Calu3 (cell line): ENCODE measurements around the gene AK5. TPM values are rescaled to one million over a fixed set of nuclear protein-coding genes. Genes with fewer than 3 reads are reported as not detected.

ENCODE experiments used
- BruUV-seq: library from RNA; stranded (reverse); fragments of 400-500 nt; replicated peaks from 2 replicates; lab custom pipeline; 2021; lab: Mats Ljungman, UMichigan
- CTCF ChIA-PET: fragments of 300-600 bp; sonication (Branson Sonifier 250); formaldehyde crosslinking; loops from one replicate; lab custom pipeline; 2022; ENCODE audit warnings: antibody characterized with exemption; lab: Charles Lee
- DNase-seq: peaks from one replicate; pipeline ENCODE4 v3.0.0; 2022
- H3K27ac Mint-ChIP-seq: one replicate; pipeline ENCODE4 v1.8.0; 2022; ENCODE audit warnings: mixed read lengths; ENCODE audit not compliant: unreplicated experiment
- H3K27me3 Mint-ChIP-seq: one replicate; pipeline ENCODE4 v1.8.0; 2022; ENCODE audit warnings: mixed read lengths; ENCODE audit not compliant: unreplicated experiment
- H3K36me3 Mint-ChIP-seq: one replicate; pipeline ENCODE4 v1.8.0; 2022; ENCODE audit warnings: mild to moderate bottlenecking, moderate library complexity, mixed read lengths; ENCODE audit not compliant: insufficient read depth, unreplicated experiment
- H3K4me1 Mint-ChIP-seq: one replicate; pipeline ENCODE4 v1.8.0; 2022; ENCODE audit warnings: mild to moderate bottlenecking, low read depth, mixed read lengths; ENCODE audit not compliant: unreplicated experiment
- H3K4me3 Mint-ChIP-seq: one replicate; pipeline ENCODE4 v1.8.0; 2022; ENCODE audit warnings: mild to moderate bottlenecking, low read depth, moderate library complexity, mixed read lengths; ENCODE audit not compliant: unreplicated experiment
- H3K9me3 Mint-ChIP-seq: one replicate; pipeline ENCODE4 v1.8.0; 2022; ENCODE audit warnings: low read depth, mixed read lengths; ENCODE audit not compliant: unreplicated experiment
- CTCF ChIP-seq: fragments of 200-600 bp; IDR thresholded peaks from one replicate; pipeline ENCODE4 v1.8.0; 2022; ENCODE audit warnings: antibody characterized with exemption; ENCODE audit not compliant: unreplicated experiment
- intact Hi-C: fragments of 100-400 bp; cut with micrococcal nuclease; formaldehyde crosslinking; loops from one replicate; pipeline ENCODE4 v1.10.0; 2022; ENCODE audit not compliant: unreplicated experiment
- total RNA-seq: library from RNA; stranded (reverse); gene quantifications from 2 replicates; pipeline ENCODE4 v1.2.3, GENCODE V29; 2022

The AK5 gene
- total RNA-seq, 1 experiment from 2014 or later = not detected

- Mint-ChIP-seq H3K27me3 (no peaks in the 10 kb centered on the region), H3K9me3 (peaks cover 3% of the 10 kb centered on the region), H3K4me3 (no peak overlapping the region), H3K4me1 (no peaks in the 10 kb centered on the region), H3K36me3 (no peaks in the 10 kb centered on the region), H3K27ac (no peak overlapping the region)
- CTCF ChIA-PET = no interaction called here
- DNase-seq = no peak
- TF ChIP-seq CTCF = no peak
- intact Hi-C loops = no loop called here
- no TSS peak for BruUV-seq
These were observed 43.4 kb upstream of the AK5 start for GRCh38 chr1:77238462-77238861.

- BruUV-seq = no TSS peak
- DNase-seq = no peak
- H3K4me3 Mint-ChIP-seq = no peak overlapping the region
- CTCF ChIA-PET = no interaction called here
- H3K27me3 Mint-ChIP-seq = no peaks in the 10 kb centered on the region
- no peaks in the 10 kb centered on the region for H3K4me1 Mint-ChIP-seq
- H3K36me3 Mint-ChIP-seq = no peaks in the 10 kb centered on the region
- TF ChIP-seq CTCF = no peak
- H3K9me3 Mint-ChIP-seq = peaks cover 5% of the 10 kb centered on the region
- intact Hi-C loops = no loop called here
- H3K27ac Mint-ChIP-seq = no peak overlapping the region
These were observed 42.5 kb upstream of the AK5 start for GRCh38 chr1:77239311-77239710.

- CTCF ChIA-PET = no interaction called here
- BruUV-seq = no TSS peak
- TF ChIP-seq CTCF = no peak
- no peaks in the 10 kb centered on the region for H3K4me1 Mint-ChIP-seq
- intact Hi-C loops = no loop called here
- H3K27ac Mint-ChIP-seq = no peak overlapping the region
- H3K9me3 Mint-ChIP-seq = peaks cover 8% of the 10 kb centered on the region
- no peaks in the 10 kb centered on the region for H3K27me3 Mint-ChIP-seq
- no peak overlapping the region for H3K4me3 Mint-ChIP-seq
- DNase-seq = no peak
- H3K36me3 Mint-ChIP-seq = no peaks in the 10 kb centered on the region
These were observed 36.0 kb upstream of the AK5 start for GRCh38 chr1:77245830-77246229.

- DNase-seq = no peak
- Mint-ChIP-seq H3K9me3 (peaks cover 3% of the 10 kb centered on the region), H3K4me1 (no peaks in the 10 kb centered on the region), H3K36me3 (no peaks in the 10 kb centered on the region), H3K27me3 (no peaks in the 10 kb centered on the region), H3K4me3 (no peak overlapping the region), H3K27ac (no peak overlapping the region)
- BruUV-seq = no TSS peak
- TF ChIP-seq CTCF = no peak
- intact Hi-C loops = no loop called here
- CTCF ChIA-PET = no interaction called here
These were observed 31.7 kb upstream of the AK5 start for GRCh38 chr1:77250126-77250525.
